Effector memory CD8-positive, alpha-beta T cell (primary cell): ENCODE measurements around the gene GHRHR.

Experiments used
- ATAC-seq: fragments of 150-1000 bp; cut with Tn5 transposase; replicated peaks from 2 replicates; pipeline ENCODE4 v1.10.0; 2021; ENCODE audit warnings: mild to moderate bottlenecking, moderate library complexity
- DNase-seq, 3 experiments: peaks; one replicate each; pipeline ENCODE4 v3.0.0; 2021
- H3K27ac Mint-ChIP-seq, 2 donors: one replicate each; pipeline ENCODE4 v1.8.0; 2022; ENCODE audit warnings: mild to moderate bottlenecking in 2 of 2, mixed read lengths in 2 of 2, moderate library complexity in 2 of 2
- H3K27me3 Mint-ChIP-seq, 2 donors: one replicate each; pipeline ENCODE4 v1.8.0; 2022; ENCODE audit warnings: mixed read lengths in 2 of 2
- H3K36me3 Mint-ChIP-seq: one replicate; pipeline ENCODE4 v1.8.0; 2022; ENCODE audit warnings: mild to moderate bottlenecking, moderate library complexity, mixed read lengths; ENCODE audit not compliant: insufficient read depth
- H3K4me1 Mint-ChIP-seq, 2 donors: one replicate each; pipeline ENCODE4 v1.8.0; 2022; ENCODE audit warnings: low read depth in 2 of 2, mixed read lengths in 2 of 2
- H3K4me3 Mint-ChIP-seq, 2 donors: one replicate each; pipeline ENCODE4 v1.8.0; 2022; ENCODE audit warnings: mild to moderate bottlenecking in 2 of 2, mixed read lengths in 2 of 2, moderate library complexity in 2 of 2
- H3K9me3 Mint-ChIP-seq, 2 donors: one replicate each; pipeline ENCODE4 v1.8.0; 2022; ENCODE audit warnings: mixed read lengths in 2 of 2

The GHRHR gene

GRCh38 chr7:31020652-31021051, 56.9 kb downstream of the GHRHR start:
- Mint-ChIP-seq H3K9me3 (no peaks in the 10 kb centered on the region), H3K4me1 (peaks cover 22% of the 10 kb centered on the region in 2 donors), H3K27me3 (peaks cover 6 to 11% of the 10 kb centered on the region in 2 donors), H3K4me3 (no peak overlapping the region), H3K27ac (no peak overlapping the region), H3K36me3 (no peaks in the 10 kb centered on the region)
- ATAC-seq (no peak), DNase-seq (no peak)

- H3K4me3 Mint-ChIP-seq: no peak overlapping the region
- H3K27me3 Mint-ChIP-seq: peaks cover 0 to 13% of the 10 kb centered on the region in 2 donors
- H3K36me3 Mint-ChIP-seq: no peaks in the 10 kb centered on the region
- no peak for ATAC-seq
- H3K4me1 Mint-ChIP-seq: peaks cover 22% of the 10 kb centered on the region in 2 donors
- H3K27ac Mint-ChIP-seq: no peak overlapping the region
- no peaks in the 10 kb centered on the region for H3K9me3 Mint-ChIP-seq
- DNase-seq: no peak
Observed at GRCh38 chr7:31022117-31022516, 58.4 kb downstream of the GHRHR start.

- Mint-ChIP-seq H3K9me3 (no peaks in the 10 kb centered on the region), H3K4me3 (no peak overlapping the region), H3K27ac (no peak overlapping the region), H3K27me3 (peaks cover 0 to 13% of the 10 kb centered on the region in 2 donors), H3K4me1 (peaks cover 22% of the 10 kb centered on the region in 2 donors), H3K36me3 (no peaks in the 10 kb centered on the region)
- ATAC-seq (no peak), DNase-seq (no peak)
Observed at GRCh38 chr7:31022726-31023125, 59.0 kb downstream of the GHRHR start.

GRCh38 chr7:31023877-31024276, 60.1 kb downstream of the GHRHR start:
- no peaks in the 10 kb centered on the region for H3K36me3 Mint-ChIP-seq
- peak overlapping the region in 1 of 2 donors; percentile 16 for H3K27ac Mint-ChIP-seq
- peaks cover 0 to 22% of the 10 kb centered on the region in 2 donors for H3K27me3 Mint-ChIP-seq
- H3K4me1 Mint-ChIP-seq: peaks cover 22% of the 10 kb centered on the region in 2 donors
- DNase-seq: peak in 1 of 3 experiments; percentile 1
- peak; percentile 53 for ATAC-seq
- H3K9me3 Mint-ChIP-seq: no peaks in the 10 kb centered on the region
- H3K4me3 Mint-ChIP-seq: no peak overlapping the region

GRCh38 chr7:31027161-31027965, 63.6 kb downstream of the GHRHR start:
- Mint-ChIP-seq H3K9me3 (no peaks in the 10 kb centered on the region), H3K27me3 (peaks cover 0 to 37% of the 10 kb centered on the region in 2 donors), H3K4me1 (peaks cover 16 to 18% of the 10 kb centered on the region in 2 donors), H3K4me3 (no peak overlapping the region), H3K36me3 (no peaks in the 10 kb centered on the region), H3K27ac (no peak overlapping the region)
- DNase-seq (no peak), ATAC-seq (no peak)

- ATAC-seq: no peak
- H3K27me3 Mint-ChIP-seq: peaks cover 0 to 37% of the 10 kb centered on the region in 2 donors
- H3K4me1 Mint-ChIP-seq: peaks cover 13 to 14% of the 10 kb centered on the region in 2 donors
- no peak overlapping the region for H3K4me3 Mint-ChIP-seq
- H3K36me3 Mint-ChIP-seq: no peaks in the 10 kb centered on the region
- no peak for DNase-seq
- peak overlapping the region in 1 of 2 donors; percentile 23 for H3K27ac Mint-ChIP-seq
- no peaks in the 10 kb centered on the region for H3K9me3 Mint-ChIP-seq
Observed at GRCh38 chr7:31028006-31028405, 64.3 kb downstream of the GHRHR start.

- Mint-ChIP-seq H3K9me3 (no peaks in the 10 kb centered on the region), H3K27ac (peak overlapping the region in 1 of 2 donors; percentile 23), H3K4me3 (no peak overlapping the region), H3K4me1 (peaks cover 10 to 11% of the 10 kb centered on the region in 2 donors), H3K27me3 (peaks cover 0 to 37% of the 10 kb centered on the region in 2 donors), H3K36me3 (no peaks in the 10 kb centered on the region)
- ATAC-seq (no peak), DNase-seq (no peak)
Observed at GRCh38 chr7:31028417-31028992, 64.8 kb downstream of the GHRHR start.
